GM12892 (cell line): ENCODE results near the gene ITGB7.

ENCODE experiments used
- POLR2A ChIP-seq: IDR thresholded peaks from 2 replicates; pipeline ENCODE4 v1.6.1; 2011; ENCODE audit warnings: low read depth, low read length, control low read depth
- POLR2AphosphoS5 ChIP-seq: IDR thresholded peaks from 2 replicates; pipeline ENCODE4 v1.6.1; 2011; ENCODE audit warnings: low read depth, low read length, control low read depth
- TAF1 ChIP-seq: IDR thresholded peaks from 2 replicates; pipeline ENCODE4 v1.6.1; 2011; ENCODE audit warnings: low read depth, mild to moderate bottlenecking, control low read depth, low read length, borderline replicate concordance

GRCh38 chr12:53187145-53187899, 19.7 kb downstream of the ITGB7 start:
- TF ChIP-seq POLR2A (no peak), POLR2AphosphoS5 (peak; percentile 35; the same call in 1 of the 2 replicates), TAF1 (no peak)
